ENCODE measurements around the gene TBCK. TPM values are rescaled to one million over a fixed set of nuclear protein-coding genes. Genes with fewer than 3 reads are reported as not detected.

The TBCK gene
- total RNA-seq, 1 experiment from 2014 or later = 28.6 TPM

DNA sequence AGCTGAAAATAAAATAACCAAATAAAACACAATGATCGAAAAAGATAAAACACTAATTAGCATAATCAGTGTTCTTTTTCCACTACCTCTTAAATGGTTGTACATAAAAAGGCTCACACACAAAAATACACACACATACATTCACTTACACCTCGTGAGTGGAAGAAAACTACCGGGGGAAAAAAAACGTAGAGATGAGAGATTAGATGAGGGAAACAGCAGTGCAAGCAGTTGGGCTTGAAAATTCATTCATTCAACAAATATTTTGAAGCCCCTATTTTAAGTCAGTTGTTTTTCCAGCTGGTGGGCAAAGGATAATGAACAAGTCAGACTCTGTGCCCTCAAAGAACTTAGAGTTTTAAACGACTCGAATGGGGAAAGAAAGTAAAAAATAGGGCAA is 1.0 kb downstream of the TBCK start:
- ATAC-seq (no peak), DNase-seq (ENCODE audit: low spot score) (no peak)
- ChIA-PET POLR2A (interaction anchor here (0.6 to 1.1 kb wide), 3 partner anchors 14 to 1511 kb away, joined by 3 to 5 read pairs (median 4); no protein-coding TSS in a partner anchor), CTCF (no interaction called here)
- H3K4me1 Mint-ChIP-seq = peaks cover 6% of the 10 kb centered on the region
- peak overlapping the region; percentile 26 for H3K27ac Mint-ChIP-seq
- peaks cover 5% of the 10 kb centered on the region for H3K36me3 Mint-ChIP-seq
- H3K4me3 Mint-ChIP-seq = no peak overlapping the region
- peaks cover 10% of the 10 kb centered on the region for H3K9me3 Mint-ChIP-seq
- TF ChIP-seq FOXP1 (CRISPR knock-in tag; IDR thresholded peaks at IDR 0.05; ENCODE audit: borderline replicate concordance) (no peak), RORB (CRISPR knock-in tag; IDR thresholded peaks at IDR 0.05) (no peak), ZNF232 (CRISPR knock-in tag; IDR thresholded peaks at IDR 0.05) (no peak), RELA (CRISPR knock-in tag; IDR thresholded peaks at IDR 0.05; ENCODE audit: borderline replicate concordance) (no peak), NR3C1 (CRISPR knock-in tag; conservative IDR thresholded peaks at IDR 0.05; ENCODE audit: low read depth) (no peak), FOXJ3 (CRISPR knock-in tag; IDR thresholded peaks at IDR 0.05; ENCODE audit: borderline replicate concordance) (no peak)
- TF ChIP-seq, protein P1, sequence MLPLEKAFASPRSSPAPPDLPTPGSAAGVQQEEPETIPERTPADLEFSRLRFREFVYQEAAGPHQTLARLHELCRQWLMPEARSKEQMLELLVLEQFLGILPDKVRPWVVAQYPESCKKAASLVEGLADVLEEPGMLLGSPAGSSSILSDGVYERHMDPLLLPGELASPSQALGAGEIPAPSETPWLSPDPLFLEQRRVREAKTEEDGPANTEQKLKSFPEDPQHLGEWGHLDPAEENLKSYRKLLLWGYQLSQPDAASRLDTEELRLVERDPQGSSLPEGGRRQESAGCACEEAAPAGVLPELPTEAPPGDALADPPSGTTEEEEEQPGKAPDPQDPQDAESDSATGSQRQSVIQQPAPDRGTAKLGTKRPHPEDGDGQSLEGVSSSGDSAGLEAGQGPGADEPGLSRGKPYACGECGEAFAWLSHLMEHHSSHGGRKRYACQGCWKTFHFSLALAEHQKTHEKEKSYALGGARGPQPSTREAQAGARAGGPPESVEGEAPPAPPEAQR (CRISPR knock-in tag; IDR thresholded peaks at IDR 0.05) = no peak
- TF ChIP-seq, protein P2, sequence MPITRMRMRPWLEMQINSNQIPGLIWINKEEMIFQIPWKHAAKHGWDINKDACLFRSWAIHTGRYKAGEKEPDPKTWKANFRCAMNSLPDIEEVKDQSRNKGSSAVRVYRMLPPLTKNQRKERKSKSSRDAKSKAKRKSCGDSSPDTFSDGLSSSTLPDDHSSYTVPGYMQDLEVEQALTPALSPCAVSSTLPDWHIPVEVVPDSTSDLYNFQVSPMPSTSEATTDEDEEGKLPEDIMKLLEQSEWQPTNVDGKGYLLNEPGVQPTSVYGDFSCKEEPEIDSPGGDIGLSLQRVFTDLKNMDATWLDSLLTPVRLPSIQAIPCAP (CRISPR knock-in tag; IDR thresholded peaks at IDR 0.05) = no peak
- no peaks in the 10 kb centered on the region for H3K27me3 Mint-ChIP-seq (ENCODE audit: low read depth)

DNA sequence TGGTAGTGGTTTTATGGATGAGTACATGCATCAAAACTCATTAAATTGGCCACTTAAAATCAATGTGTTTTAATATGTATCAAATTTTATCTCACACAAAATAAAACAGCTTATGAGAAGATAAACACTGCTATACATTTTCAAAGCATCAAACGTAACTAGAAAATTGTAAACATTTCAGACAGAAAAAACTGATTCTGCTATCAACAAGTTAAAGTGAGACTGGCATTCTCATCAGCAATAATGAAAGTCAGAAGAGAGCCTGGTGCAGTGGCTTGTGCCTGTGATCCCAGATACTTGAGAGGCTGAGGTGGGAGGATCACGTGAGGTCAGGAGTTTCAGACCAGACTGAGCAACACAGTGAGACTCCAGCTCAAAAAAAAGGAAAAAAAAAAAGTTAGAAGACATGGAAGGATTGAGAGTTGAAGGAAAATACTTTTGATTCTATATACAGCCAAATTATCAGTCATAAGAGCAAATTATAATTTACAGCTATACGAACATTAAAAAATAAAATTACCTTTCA is 2.9 kb downstream of the TBCK start:
- ChIA-PET POLR2A (no interaction called here), CTCF (interaction anchor here (0.5 kb wide), 1 partner anchor 15 kb away, joined by 3 read pairs; no protein-coding TSS in a partner anchor)
- Mint-ChIP-seq H3K27me3 (ENCODE audit: low read depth) (no peaks in the 10 kb centered on the region), H3K4me1 (peaks cover 6% of the 10 kb centered on the region), H3K36me3 (peaks cover 4% of the 10 kb centered on the region; the same call in 1 of the 2 replicates), H3K4me3 (no peak overlapping the region), H3K9me3 (no peaks in the 10 kb centered on the region), H3K27ac (no peak overlapping the region; the same call in 1 of the 2 replicates)
- TF ChIP-seq, protein P3, sequence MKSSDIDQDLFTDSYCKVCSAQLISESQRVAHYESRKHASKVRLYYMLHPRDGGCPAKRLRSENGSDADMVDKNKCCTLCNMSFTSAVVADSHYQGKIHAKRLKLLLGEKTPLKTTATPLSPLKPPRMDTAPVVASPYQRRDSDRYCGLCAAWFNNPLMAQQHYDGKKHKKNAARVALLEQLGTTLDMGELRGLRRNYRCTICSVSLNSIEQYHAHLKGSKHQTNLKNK (CRISPR knock-in tag; IDR thresholded peaks at IDR 0.05) = no peak
- TF ChIP-seq, protein P4, sequence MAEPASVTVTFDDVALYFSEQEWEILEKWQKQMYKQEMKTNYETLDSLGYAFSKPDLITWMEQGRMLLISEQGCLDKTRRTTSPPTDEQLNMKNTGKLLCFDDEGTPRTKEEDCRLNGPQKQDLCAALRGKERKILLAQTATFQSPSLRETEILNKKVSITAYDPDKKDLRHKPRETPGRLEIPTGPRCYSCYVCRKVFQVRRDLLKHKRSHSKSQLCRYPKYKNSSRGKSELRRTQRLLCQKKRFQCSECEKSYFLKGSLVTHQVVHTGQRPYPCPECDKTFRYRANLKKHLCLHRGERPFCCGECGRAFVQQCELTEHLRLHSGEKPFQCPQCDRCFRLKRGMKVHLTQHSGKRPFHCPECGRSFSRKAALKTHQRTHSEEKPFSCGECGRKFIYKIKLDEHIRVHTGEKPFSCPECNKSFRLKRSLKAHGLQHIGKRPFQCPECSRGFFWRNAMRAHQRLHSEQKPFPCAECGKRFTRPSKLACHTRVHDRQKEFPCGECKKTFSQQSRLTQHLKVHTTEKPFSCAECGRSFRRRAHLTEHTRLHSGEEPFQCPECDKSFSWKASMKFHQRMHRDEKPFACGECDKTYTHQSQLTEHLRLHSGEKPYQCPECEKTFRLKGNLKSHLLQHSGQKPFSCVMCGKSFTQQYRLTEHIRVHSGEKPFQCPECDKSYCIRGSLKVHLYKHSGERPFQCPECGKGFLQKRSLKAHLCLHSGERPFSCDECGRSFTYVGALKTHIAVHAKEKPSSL (CRISPR knock-in tag; conservative IDR thresholded peaks at IDR 0.05) = no peak
- TF ChIP-seq, protein P5, sequence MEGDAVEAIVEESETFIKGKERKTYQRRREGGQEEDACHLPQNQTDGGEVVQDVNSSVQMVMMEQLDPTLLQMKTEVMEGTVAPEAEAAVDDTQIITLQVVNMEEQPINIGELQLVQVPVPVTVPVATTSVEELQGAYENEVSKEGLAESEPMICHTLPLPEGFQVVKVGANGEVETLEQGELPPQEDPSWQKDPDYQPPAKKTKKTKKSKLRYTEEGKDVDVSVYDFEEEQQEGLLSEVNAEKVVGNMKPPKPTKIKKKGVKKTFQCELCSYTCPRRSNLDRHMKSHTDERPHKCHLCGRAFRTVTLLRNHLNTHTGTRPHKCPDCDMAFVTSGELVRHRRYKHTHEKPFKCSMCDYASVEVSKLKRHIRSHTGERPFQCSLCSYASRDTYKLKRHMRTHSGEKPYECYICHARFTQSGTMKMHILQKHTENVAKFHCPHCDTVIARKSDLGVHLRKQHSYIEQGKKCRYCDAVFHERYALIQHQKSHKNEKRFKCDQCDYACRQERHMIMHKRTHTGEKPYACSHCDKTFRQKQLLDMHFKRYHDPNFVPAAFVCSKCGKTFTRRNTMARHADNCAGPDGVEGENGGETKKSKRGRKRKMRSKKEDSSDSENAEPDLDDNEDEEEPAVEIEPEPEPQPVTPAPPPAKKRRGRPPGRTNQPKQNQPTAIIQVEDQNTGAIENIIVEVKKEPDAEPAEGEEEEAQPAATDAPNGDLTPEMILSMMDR (IDR thresholded peaks at IDR 0.05) = no peak
- TF ChIP-seq ZNF121 (CRISPR knock-in tag; IDR thresholded peaks at IDR 0.05) (no peak), SMAD4 (CRISPR knock-in tag; IDR thresholded peaks at IDR 0.05) (no peak), TCF7 (CRISPR knock-in tag; IDR thresholded peaks at IDR 0.05; ENCODE audit: low read depth) (no peak), ZNF219 (CRISPR knock-in tag; IDR thresholded peaks at IDR 0.05; ENCODE audit: borderline replicate concordance) (no peak), NR2C2 (CRISPR knock-in tag; IDR thresholded peaks at IDR 0.05) (no peak), ZNF263 (CRISPR knock-in tag; IDR thresholded peaks at IDR 0.05; ENCODE audit: low read depth) (no peak), RELA (CRISPR knock-in tag; IDR thresholded peaks at IDR 0.05; ENCODE audit: borderline replicate concordance) (no peak), ZNF671 (CRISPR knock-in tag; IDR thresholded peaks at IDR 0.05) (no peak), CREB1 (CRISPR knock-in tag; IDR thresholded peaks at IDR 0.05) (no peak)
- TF ChIP-seq, protein P6, sequence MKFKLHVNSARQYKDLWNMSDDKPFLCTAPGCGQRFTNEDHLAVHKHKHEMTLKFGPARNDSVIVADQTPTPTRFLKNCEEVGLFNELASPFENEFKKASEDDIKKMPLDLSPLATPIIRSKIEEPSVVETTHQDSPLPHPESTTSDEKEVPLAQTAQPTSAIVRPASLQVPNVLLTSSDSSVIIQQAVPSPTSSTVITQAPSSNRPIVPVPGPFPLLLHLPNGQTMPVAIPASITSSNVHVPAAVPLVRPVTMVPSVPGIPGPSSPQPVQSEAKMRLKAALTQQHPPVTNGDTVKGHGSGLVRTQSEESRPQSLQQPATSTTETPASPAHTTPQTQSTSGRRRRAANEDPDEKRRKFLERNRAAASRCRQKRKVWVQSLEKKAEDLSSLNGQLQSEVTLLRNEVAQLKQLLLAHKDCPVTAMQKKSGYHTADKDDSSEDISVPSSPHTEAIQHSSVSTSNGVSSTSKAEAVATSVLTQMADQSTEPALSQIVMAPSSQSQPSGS (CRISPR knock-in tag; IDR thresholded peaks at IDR 0.05; ENCODE audit: borderline replicate concordance, low read depth) = no peak
- DNase-seq (ENCODE audit: low spot score) = no peak
- ATAC-seq = no peak

All from WTC11 (cell line).